ENCODE measurements around the gene SERPINB7. TPM values are rescaled to one million over a fixed set of nuclear protein-coding genes. Genes with fewer than 3 reads are reported as not detected.

Gene SERPINB7
- total and polyA plus RNA-seq, 10 of the 15 experiments (the other 5 are each of a cell fraction or from before 2014, with no cell fraction given) = not detected

- H2AFZ ChIP-seq (ENCODE audit: control insufficient read depth, low read depth, low read length) = no peak overlapping the region
- H3K27ac ChIP-seq (ENCODE audit: control insufficient read depth, insufficient read depth) = no peak overlapping the region
- H3K4me1 ChIP-seq (ENCODE audit: control insufficient read depth, insufficient read depth, low read length) = no peaks in the 10 kb centered on the region
- H3K36me3 ChIP-seq (ENCODE audit: control insufficient read depth in 2 of 2, insufficient read depth in 2 of 2, low read length in 1 of 2) = no peaks in the 10 kb centered on the region
- no peak overlapping the region for H3K9ac ChIP-seq (ENCODE audit: control insufficient read depth, insufficient read depth, low read length)
- in situ Hi-C loops (cut with MboI) = no loop called here
- TF ChIP-seq CBX3 (IDR thresholded peaks at IDR 0.05; ENCODE audit: borderline replicate concordance, low read depth) = no peak
- H4K20me1 ChIP-seq (ENCODE audit: control insufficient read depth, insufficient read depth) = no peaks in the 10 kb centered on the region
- DNase-seq (ENCODE audit: low read depth, low spot score) (no peak), ATAC-seq (no peak), FAIRE-seq (no peak)
- ChIA-PET POLR2A (interaction anchor here (0.6 kb wide), 1 partner anchor 113 kb away, joined by 3 read pairs; no protein-coding TSS in a partner anchor), CTCF (interaction anchor here (0.6 to 3.7 kb wide), 22 partner anchors 9 to 298 kb away, joined by 3 to 63 read pairs (median 4); no protein-coding TSS in a partner anchor), RAD21 (ENCODE audit: unreplicated experiment) (interaction anchor here (1.3 to 3.2 kb wide), 2 partner anchors 19 to 112 kb away, joined by 5 to 23 read pairs; no protein-coding TSS in a partner anchor), SMC1A (ENCODE audit: uncharacterized antibody, unreplicated experiment) (interaction anchor here (0.6 to 2.3 kb wide), 9 partner anchors 19 to 117 kb away, joined by 3 to 14 read pairs (median 5); no protein-coding TSS in a partner anchor)
- H3K9me3 ChIP-seq (replicated peaks; ENCODE audit: control insufficient read depth, insufficient read depth, low read length) = no peaks in the 10 kb centered on the region
- H3K27me3 ChIP-seq (replicated peaks in 1 of 2; ENCODE audit: control insufficient read depth in 2 of 2, insufficient read depth in 2 of 2, low read length in 1 of 2) = no peaks in the 10 kb centered on the region; a peak in 1 of 4 replicates
- no peak overlapping the region for H3K4me3 ChIP-seq
- no peak overlapping the region for H3K4me2 ChIP-seq (ENCODE audit: control insufficient read depth, insufficient read depth)
- intact Hi-C loops (cut with micrococcal nuclease; ENCODE audit: unreplicated experiment) = loop anchor here (1.0 to 2.0 kb wide), 2 partner anchors 112 to 151 kb away; no protein-coding TSS in a partner anchor
- 7% methylated on average over 2 of the region's 2 CpGs for WGBS (ENCODE audit: insufficient coverage, insufficient replicate concordance, low lambda C conversion rate, missing lambda C conversion rate)
- BruUV-seq (replicated peaks) = no TSS peak
- no peaks in the 10 kb centered on the region for H3K79me2 ChIP-seq (ENCODE audit: control insufficient read depth, insufficient read depth, low read length)
These were observed 49.0 kb downstream of the SERPINB7 start for GRCh38 chr18:63824220-63824525.

- H3K27me3 ChIP-seq (replicated peaks in 1 of 2; ENCODE audit: control insufficient read depth in 2 of 2, insufficient read depth in 2 of 2, low read length in 1 of 2) = no peaks in the 10 kb centered on the region; a peak in 1 of 4 replicates
- no TSS peak for BruUV-seq (replicated peaks)
- no peaks in the 10 kb centered on the region for H3K79me2 ChIP-seq (ENCODE audit: control insufficient read depth, insufficient read depth, low read length)
- H3K36me3 ChIP-seq (ENCODE audit: control insufficient read depth in 2 of 2, insufficient read depth in 2 of 2, low read length in 1 of 2) = no peaks in the 10 kb centered on the region
- SMC1A ChIA-PET (ENCODE audit: uncharacterized antibody, unreplicated experiment) = interaction anchor here (1.0 to 1.4 kb wide), 2 partner anchors 15 to 108 kb away, joined by 3 read pairs; no protein-coding TSS in a partner anchor
- no peak overlapping the region for H3K4me3 ChIP-seq
- intact Hi-C loops (cut with micrococcal nuclease; ENCODE audit: unreplicated experiment) (no loop called here), in situ Hi-C loops (cut with MboI) (no loop called here)
- TF ChIP-seq MTA2 (IDR thresholded peaks at IDR 0.05; ENCODE audit: low read depth) (no peak), PML (IDR thresholded peaks at IDR 0.05; ENCODE audit: low read length) (no peak)
- H3K4me1 ChIP-seq (ENCODE audit: control insufficient read depth, insufficient read depth, low read length) = peaks cover 14% of the 10 kb centered on the region; the same call in 1 of the 2 replicates
- H2AFZ ChIP-seq (ENCODE audit: control insufficient read depth, low read depth, low read length) = no peak overlapping the region
- POLR2A ChIA-PET = no interaction called here
- H4K20me1 ChIP-seq (ENCODE audit: control insufficient read depth, insufficient read depth) = no peaks in the 10 kb centered on the region
- no peak for DNase-seq (ENCODE audit: low read depth, low spot score)
- no peaks in the 10 kb centered on the region for H3K9me3 ChIP-seq (replicated peaks; ENCODE audit: control insufficient read depth, insufficient read depth, low read length)
- no peak overlapping the region for H3K4me2 ChIP-seq (ENCODE audit: control insufficient read depth, insufficient read depth)
- H3K9ac ChIP-seq (ENCODE audit: control insufficient read depth, insufficient read depth, low read length) = no peak overlapping the region
- no peak for FAIRE-seq
- CTCF ChIA-PET = interaction anchor here (0.6 to 2.3 kb wide), 6 partner anchors 10 to 135 kb away, joined by 3 to 7 read pairs (median 4); no protein-coding TSS in a partner anchor
- H3K27ac ChIP-seq (ENCODE audit: control insufficient read depth, insufficient read depth) = no peak overlapping the region
- 51% methylated on average over 3 of the region's 3 CpGs for WGBS (ENCODE audit: insufficient coverage, insufficient replicate concordance, low lambda C conversion rate, missing lambda C conversion rate)
- no peak for ATAC-seq
- RAD21 ChIA-PET (ENCODE audit: unreplicated experiment) = interaction anchor here (2.7 kb wide), 1 partner anchor 108 kb away, joined by 12 read pairs; no protein-coding TSS in a partner anchor
These were observed 52.9 kb downstream of the SERPINB7 start for GRCh38 chr18:63828120-63828519.
